HG03565 (cell line): ENCODE data around the gene BAIAP2L1.
A peak's percentile ranks its signal among the peaks of the same experiment; 100 is the strongest.
"Not testable (repeated sequence)": the region's sequence is repeated elsewhere in the genome, so short reads cannot be mapped to it uniquely, and the experiment has no call there.

ENCODE experiments used
- ATAC-seq: cut with Tn5 transposase; IDR thresholded peaks from one replicate; pipeline ENCODE4 v1.9.1; 2021; ENCODE audit warnings: mild to moderate bottlenecking, moderate library complexity; ENCODE audit not compliant: unreplicated experiment

BAIAP2L1 gene

DNA sequence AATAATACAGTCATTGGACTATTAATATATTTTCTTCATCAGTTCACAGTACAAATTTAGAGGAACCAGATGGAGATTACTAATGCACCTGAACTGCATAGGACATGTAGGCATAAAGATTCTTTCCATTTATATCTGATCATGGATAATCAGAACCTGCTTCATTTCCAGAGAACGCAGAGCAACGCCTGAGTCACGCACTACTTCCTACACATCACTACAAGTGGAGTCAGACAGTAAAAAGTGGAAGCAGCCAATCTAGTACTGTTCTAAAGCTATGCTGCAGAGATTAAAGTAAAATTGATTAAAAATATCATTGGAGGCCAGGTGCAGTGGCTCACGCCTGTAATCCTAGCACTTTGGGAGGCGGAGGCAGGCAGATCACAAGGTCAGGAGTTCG is 76.1 kb downstream of the BAIAP2L1 start:
- no peak for ATAC-seq

DNA sequence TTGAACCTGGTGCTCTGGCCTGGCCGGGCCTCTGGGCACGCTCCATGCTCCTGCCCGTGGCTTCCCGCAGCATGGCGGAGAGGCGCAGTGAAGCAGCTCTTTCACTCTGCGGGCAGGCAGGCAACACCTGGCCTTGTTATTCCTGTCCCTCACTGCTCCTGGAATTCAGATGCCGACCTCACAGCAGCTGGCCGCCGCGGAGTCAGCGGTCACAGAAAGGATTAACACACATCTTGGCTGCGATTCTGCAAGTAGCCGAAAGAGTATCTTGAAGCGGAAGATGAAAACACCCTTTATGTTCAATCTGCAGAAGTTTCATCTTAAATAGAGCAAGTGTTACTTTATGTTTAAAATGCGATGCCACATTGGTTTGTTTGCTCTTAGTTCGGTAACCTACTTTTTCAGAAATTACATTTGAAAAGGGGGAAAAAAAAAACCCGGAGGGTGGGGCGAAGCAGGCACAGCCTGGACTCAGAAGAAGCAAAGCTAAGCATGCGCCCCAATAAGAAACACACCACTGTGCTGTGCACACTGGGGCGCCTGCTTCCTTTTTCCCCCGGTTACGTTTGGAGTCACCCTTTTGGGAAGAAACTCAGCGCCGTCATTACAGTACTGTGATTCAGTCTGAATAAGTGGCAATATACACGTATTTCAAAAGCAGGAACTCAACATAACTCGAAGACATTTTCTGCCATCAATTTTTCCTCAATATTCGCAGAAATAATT is 77.1 kb downstream of the BAIAP2L1 start:
- ATAC-seq, result no peak

DNA sequence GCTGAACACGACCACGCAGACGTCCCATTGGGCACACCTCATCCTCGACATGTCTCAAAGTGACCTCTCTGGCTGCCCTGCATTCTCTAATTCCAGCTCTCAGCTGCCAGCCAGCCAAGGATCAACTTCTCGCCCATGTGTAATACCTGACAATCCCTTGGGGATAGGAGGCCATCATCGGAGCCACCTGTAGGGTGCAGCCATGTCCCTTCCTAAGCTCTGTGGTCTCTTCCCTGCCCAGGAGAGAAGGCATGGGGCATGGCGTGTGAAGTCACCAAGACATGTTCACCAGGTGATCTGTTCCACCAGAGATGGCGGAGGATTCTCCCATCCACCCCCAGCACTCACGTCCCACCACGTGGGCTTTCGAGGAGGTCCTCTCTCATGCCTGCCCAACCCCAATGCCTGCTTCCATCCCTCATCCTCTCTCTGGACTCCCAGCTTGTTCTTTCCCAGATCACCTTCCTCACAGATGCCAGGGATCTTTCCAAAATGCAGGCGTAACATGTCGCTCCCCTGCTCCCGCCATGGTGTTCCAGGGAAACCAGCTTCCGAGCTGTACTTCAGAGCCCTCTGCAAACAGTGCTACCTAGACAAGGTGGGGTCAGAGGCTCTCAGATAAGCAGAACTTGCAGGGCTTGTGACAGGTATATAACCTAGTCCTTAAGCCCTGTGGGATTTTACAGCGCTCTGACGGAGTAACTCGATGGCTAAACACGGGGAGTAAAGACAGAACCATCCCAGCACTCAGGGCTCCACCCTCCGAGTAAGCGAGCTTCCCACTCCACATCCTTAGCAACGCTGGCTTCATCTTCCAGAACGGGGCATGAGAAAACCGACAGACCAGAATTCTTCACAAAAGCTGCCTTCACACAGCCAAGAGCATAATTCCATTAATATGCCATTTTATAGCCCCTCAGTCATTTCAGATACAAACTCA is 78.3 kb downstream of the BAIAP2L1 start:
- ATAC-seq, result no peak

DNA sequence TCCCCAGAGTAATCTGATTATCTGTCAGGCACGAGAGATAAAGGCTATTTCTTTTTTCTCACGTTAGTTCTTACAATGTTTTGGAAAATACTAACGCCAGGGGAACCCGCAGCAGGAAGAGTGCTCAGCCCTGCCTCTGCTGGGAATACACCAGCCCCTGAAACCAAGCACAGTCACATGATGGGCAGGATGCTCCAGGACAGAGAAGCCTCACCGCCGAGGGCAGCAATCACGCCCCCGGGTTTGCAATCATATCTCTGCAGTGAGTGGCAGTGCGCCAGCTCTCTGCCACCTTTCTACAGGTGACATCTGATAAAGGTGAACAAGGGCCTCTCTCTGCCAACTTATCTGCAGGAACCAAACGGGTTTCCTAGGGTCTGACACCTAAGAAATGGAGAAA is 79.6 kb downstream of the BAIAP2L1 start:
- ATAC-seq, result no peak

DNA sequence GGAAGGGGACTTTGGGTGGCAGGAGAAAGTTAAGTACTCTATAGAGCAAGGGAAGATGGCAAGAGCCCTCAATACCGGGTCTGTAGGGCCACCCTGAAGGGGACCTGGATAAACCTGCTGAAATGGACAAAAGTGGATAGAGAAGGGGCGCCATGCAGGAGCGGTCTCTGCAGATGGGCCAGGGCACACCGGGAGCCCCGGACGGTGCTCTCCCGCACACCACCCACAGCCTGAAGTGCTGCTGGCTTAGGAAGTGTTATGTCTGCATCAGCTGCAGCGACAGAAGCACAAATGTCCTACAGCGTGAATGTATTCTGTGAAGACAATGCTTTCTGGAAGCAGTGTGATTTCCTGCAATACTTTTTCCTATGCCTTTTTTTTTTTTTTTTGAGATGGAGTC is 81.7 kb downstream of the BAIAP2L1 start:
- no peak for ATAC-seq

DNA sequence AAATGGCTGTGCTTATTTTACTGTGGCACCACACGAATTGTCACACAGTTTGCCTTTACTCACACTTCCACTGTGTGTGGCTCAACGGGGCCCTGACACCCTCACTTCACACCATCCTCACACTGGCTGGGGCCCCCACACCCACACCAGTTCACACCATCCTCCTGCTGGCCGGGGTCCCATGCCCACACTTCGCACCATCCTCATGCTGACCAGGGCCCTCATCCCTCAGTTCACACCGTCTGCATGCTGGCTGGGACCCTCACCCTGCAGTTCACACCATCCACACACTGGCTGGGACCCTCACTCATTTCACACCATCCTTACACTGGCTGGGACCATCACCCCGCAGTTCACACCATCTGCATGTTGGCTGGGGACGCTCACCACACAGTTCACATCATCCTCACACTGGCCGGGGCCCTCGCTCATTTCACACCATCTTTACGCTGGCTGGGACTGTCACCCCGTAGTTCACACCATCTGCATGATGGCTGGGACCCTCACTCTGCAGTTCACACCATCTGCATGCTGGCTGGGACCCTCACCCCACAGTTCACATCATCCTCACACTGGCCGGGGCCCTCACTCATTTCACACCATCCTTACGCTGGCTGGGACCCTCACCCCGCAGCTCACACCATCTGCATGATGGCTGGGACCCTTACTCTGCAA is 83.4 kb downstream of the BAIAP2L1 start:
- no peak for ATAC-seq

DNA sequence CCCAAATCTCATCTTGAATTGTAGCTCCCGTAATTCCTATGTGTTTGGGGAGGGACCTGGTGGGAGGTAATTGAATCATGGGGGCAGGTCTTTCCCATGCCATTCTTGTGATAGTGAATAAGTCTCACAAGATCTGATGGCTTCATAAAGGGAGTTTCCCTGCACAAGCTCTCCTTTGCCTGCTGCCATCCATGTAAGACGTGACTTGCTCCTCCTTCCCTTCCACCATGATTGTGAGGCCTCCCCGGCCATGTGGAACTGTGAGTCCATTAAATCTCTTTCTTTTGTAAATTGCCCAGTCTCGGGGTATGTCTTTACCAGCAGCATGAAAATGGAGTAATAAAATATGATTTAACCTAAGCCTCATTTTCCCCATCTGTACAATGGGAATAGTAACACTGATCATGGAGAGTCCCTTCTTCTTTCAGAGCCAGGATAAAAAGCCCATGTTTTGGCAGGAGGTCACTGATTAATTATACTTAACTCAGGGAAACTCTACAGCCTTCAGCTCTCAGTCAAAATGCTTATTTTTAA is 84.8 kb downstream of the BAIAP2L1 start:
- ATAC-seq, result not testable (repeated sequence)

DNA sequence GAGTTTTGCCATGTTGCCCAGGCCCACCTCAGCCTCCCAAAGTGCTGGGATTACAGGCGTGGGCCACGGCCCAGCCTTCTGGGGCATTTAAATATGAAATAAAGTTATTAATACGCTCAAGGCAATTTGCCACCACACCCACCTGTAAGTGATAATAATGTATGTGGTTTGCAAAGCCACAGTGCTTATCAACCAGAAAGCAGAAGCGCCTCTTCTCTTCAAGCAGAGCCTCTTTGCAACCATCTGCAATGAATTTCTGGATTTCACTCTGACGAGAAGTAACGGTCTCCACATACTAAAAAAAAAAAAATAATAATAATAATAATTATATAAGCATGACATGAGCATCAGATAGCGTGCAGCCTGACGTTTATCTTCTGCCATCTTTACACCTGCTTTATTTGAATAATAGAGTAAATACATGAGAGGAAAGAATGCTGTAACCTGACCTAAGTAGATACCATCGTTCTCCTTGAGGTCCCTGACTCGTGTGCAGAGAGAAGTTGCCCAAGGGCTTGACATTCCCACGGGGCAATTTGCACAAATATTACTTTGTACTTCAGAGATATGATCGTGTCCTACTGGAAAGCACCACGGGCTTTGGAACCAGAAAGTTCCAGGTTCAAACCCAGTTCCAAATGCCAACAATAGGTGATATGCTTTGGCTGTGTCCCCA is 85.4 kb downstream of the BAIAP2L1 start:
- peak; percentile 71 for ATAC-seq

DNA sequence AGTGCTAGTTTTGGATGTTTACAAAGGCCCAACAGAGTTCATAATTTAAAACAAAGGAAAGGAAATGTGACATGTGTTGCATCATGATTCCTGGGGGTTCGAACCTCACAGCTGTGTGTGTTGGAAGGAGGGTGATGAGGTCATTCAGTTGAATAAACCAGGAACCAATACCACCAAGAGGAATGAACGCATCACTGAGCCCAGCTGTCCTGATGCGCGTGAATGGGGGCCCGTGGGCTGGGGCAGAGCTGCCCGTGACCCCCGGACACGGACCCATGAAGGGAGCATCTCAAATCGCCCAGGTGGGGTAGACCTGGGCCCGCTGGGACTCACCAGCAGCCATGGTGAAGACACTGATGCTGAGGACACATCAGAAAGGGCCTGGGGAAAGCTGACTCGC is 86.4 kb downstream of the BAIAP2L1 start:
- ATAC-seq, result peak; percentile 42

DNA sequence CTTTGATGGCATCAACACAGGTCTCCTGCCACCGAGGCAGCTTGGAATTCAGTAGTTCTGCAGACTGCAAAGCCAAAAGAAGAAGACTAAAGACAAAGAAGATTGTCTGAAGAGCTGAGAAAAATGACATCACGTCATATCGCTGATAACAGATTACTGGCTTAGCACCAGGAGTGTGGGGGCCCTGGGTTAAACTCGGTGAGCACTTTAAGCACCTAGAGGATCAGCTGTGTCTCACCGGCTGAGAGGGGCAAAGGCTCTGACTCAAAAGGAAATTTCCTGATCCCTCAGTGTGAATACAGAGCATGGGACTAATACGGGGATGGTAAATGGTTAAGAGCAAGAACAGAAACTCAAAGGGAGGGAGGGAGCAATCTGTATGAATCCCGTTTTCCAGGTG is 88.7 kb downstream of the BAIAP2L1 start:
- no peak for ATAC-seq

DNA sequence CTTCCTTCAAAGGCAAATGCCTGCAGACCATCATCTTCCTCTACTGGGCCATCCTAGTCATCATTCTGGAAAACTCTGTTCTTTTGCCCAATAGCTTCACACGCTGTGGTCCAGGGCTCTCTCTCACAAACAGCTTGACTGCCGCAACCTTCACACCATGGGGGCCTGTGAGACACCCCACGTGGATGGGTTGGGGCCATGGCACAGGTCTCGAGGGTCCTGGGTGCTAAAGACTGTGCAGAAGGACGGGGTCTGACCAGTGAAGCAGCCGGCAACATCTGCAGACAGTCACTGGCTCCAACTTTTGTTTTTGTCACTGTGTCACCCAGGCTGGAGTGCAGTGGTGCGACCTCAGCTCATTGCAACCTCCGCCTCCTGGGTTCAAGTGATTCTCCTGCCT is 91.3 kb downstream of the BAIAP2L1 start:
- ATAC-seq, result no peak

DNA sequence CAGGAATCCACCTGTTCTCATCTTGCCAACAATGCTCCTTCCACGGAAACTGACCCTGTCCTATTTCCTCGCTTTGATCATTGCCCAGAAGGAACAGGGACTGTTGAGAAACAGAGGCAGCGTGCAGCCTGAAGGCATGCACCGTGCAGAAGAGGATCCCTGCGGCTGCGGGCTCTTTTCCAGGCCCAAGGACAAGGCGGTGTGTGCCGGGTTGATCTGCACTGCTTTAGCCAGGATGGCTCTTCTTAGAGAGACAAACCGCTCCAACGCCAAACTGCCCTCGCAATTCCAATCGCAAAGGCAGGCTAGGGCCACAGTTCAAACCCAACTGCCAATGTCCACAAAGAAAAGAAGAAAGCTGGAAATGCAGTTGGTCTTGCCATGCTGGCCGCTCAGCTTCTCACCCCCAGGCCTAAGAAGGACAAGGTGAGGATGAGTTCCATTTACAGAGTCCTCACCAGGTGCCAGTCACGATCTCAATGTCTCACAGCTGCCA is 92.9 kb downstream of the BAIAP2L1 start:
- ATAC-seq, result no peak

DNA sequence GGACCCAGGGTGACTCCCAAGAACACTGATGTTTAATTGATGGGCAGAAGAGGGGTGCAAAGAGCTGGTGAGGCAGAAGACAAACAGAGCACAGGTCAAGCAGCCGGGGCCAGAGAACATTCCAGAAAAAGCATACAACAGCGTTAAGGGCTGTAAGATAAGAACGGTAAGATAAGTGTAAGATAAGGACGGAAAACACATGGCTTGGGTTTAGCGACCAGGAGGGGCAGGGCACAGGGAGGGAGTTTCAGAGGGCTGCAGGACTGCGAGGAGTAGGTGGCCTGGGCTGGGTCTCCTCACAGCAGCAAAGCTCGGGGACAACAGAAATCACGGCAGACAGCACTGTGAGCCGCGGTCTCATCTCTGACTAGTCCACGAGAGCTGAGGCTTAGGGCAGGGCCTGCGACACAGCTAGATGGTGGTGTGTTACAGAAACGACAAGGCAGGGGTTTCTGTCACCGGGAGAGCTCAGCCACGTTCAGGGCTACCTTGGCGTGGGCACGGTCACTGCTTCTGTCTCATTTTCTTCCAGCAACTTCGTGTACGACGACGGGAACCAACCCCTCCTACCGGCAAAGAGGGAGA is 94.8 kb downstream of the BAIAP2L1 start:
- ATAC-seq, result no peak

DNA sequence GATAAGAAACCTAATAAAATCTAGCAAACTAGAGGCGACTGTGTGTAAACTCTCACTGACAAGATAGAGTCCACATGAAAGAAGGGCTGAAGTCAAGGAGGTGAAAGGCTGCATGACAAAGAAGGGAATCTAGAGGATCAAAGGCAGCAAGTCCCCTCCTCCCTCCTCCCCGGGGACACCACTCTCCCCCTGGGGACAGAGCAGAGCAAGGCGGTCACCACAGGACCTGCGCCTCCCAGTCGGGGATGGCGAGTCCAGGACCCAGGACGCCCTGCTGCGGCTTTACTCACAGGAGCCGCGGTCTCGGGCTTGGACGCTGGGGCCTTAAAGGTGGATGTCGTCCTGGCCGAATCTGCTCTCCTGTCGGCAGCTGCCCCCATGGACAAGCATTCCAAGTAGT is 97.0 kb downstream of the BAIAP2L1 start:
- ATAC-seq, result no peak

DNA sequence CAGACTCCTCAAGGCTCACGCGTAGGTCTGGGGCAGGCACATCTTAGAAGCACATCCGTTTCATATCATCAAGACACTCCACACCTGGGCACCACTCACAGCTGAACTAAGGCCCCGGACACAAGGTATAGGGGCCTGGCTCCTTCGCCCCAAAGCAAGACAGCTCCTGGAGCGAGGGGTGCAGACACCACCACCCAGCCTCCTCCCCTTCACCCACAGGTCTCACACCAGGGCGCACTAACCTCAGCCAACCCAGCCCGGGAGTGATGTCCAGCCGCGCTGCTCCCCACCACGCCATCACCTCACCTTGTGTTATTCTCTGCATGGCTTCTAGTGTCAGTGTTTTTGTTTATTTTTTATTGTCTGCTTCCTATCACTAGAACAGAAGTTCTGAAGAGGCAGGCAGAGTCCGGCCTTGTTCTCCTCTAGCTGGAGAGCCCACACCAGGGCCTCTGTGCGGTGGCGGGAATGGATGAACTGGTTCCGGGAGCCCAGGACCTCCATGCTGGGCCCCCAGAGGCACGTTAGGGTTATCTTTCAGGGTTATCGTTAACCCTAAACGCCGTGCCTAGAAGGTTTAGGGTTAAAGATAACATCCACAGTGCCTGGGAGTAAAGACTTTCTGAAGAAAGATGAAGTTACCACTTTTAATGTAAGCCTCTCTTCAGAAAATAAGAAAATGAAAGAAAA is 97.6 kb downstream of the BAIAP2L1 start:
- no peak for ATAC-seq

DNA sequence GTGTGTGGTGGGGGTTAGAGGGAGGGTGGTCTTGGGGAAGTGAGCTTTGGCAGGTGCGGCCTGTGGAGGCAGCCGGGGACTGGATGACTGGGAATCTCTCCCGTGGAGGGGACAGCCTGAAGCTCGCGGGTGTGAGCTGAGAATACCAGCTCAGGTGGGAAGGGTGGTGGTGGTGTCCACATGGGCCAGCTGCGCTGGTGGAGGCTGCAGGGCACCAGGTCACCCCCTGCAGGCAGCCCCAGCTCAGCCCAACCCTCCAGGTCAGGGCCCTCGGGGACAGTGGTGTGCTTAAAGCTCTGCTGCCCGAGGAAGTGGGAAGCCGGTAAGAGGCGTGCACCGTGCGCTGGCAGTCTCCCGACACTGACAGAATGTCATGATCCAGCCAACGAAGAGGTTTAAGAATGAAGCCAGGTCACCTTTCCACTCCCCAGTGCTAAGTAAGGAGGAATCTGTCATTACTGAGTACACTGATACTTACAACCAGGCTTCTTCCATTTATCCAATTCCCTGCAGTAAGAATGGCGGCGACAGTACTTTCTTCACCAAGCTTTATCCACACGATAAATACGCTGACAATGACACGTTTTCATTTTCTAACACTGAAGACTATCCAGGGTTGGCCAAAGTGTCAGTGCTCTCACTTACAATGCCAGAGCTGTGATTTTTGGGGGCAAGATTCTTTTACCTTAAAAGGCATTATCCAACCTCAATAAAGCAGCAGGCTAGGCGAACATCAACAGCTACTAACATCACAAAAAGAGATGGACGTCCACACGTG is 99.0 kb downstream of the BAIAP2L1 start:
- ATAC-seq, result no peak

DNA sequence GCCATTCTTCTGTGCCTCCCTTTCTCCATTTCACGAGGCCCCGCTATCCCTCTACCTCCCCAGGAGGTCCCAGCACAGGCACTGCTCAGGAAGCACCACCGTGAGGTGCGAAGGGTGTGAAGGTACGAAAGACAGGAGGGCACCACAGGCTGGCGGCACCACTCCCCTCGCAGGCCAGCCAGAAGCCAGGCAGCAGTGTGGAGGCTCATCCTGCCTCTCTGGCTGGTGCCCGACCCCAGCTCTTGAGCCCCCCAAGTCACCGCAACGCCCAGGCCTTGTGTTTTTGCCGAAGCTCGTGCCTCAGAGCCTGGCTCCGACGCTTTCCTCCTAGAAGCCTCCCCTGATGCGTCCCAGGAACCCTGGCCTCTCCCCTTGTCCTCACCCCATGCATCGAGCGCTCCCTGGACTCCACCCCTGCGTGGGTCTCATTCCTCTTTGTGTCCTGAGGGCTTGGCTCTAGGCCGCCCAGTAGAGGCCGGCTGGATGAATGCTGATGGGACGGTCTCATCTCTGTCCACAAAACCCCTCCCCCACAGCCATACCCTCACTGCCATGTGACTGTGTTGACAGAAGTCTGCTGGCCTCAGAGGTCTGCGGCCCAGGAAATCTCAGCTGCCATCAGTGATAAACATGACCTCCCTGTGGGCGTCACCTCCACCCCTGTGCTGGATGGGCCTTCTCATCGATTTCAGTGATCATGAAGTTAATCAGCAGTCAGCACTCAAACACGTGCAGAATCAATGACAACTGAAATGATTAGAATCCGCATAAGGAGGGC is 100.1 kb downstream of the BAIAP2L1 start:
- ATAC-seq, result no peak

DNA sequence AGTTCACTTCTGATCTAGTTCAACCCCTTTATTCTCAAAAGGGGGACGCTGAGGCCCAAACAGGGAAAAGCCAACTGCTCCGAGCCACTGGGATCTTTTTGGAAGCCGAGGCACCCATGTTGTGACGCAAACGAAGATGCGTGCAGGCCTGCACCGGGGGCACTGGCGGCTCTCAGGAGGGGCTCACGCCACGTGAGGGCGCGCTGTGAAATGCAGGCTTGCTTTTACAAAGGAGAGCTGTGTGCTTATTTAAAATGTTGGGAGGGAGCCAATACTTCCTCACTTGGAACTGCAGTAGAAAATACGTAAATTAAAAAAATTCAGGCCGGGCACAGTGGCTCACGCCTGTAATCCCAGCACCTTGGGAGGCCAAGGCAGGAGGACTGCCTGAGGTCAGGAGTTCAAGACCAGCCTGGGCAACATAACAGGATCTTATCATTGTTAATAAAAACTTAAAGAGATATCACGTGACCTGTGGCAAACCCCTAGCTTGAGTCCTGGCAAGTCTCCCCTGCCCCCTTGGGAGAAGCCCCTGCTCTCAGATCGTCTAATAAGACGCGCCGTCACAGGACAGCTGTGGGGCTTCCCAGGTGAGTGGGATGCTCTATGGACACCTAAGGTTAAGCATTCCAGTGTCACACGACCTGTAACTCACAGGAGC is 103.1 kb downstream of the BAIAP2L1 start:
- no peak for ATAC-seq
